Subcutaneous adipose tissue (tissue), 4 donors: ENCODE results near the gene TRAF3. TPM values are rescaled to one million over a fixed set of nuclear protein-coding genes. Genes with fewer than 3 reads are reported as not detected.

ENCODE experiments used
- CTCF ChIP-seq: fragments of 450-650 bp; IDR thresholded peaks from one replicate; pipeline ENCODE4 v1.5.1; 2016; ENCODE audit warnings: low read depth, mild to moderate bottlenecking, control low read depth, antibody characterized with exemption, moderate library complexity
- total RNA-seq, 4 donors: library from RNA; depleted of rRNA; stranded (reverse); fragments of >200 nt; gene quantifications; one replicate each; pipeline ENCODE4 v1.1.0, GENCODE V29; 2016

The TRAF3 gene
- total RNA-seq, 4 donors from 2014 or later = 11.0 to 21.0 (median 14.0) TPM

- no peak for TF ChIP-seq CTCF
Observed at GRCh38 chr14:102796661-102797190, 19.5 kb downstream of the TRAF3 start.

- TF ChIP-seq CTCF = no peak
Observed at GRCh38 chr14:102798926-102799325, 21.7 kb downstream of the TRAF3 start.

- TF ChIP-seq CTCF = no peak
Observed at GRCh38 chr14:102799684-102800562, 22.7 kb downstream of the TRAF3 start.

GRCh38 chr14:102802834-102803523, 25.7 kb downstream of the TRAF3 start:
- TF ChIP-seq CTCF = no peak

GRCh38 chr14:102804858-102805257, 27.6 kb downstream of the TRAF3 start:
- TF ChIP-seq CTCF = no peak

- TF ChIP-seq CTCF = no peak
Observed at GRCh38 chr14:102805371-102805891, 28.2 kb downstream of the TRAF3 start.

GRCh38 chr14:102805941-102806340, 28.7 kb downstream of the TRAF3 start:
- no peak for TF ChIP-seq CTCF
